Bronchial epithelial cell (primary cell): ENCODE measurements around the gene MLPH. TPM values are rescaled to one million over a fixed set of nuclear protein-coding genes. Genes with fewer than 3 reads are reported as not detected.

Experiments used
- DNase-seq: peaks from one replicate; pipeline ENCODE4 v3.0.0-alpha.2; 2010; ENCODE audit warnings: low read depth
- FAIRE-seq: peaks from 2 replicates; lab custom pipeline; 2011; peaks lifted over from hg19 to GRCh38; lab: Jason Lieb, UNC
- H3K27me3 ChIP-seq: 2 replicates; pipeline ENCODE4 v1.5.1; 2011; ENCODE audit warnings: low read length; ENCODE audit not compliant: control insufficient read depth, insufficient read depth
- H3K36me3 ChIP-seq: 2 replicates; pipeline ENCODE4 v1.5.1; 2011; ENCODE audit warnings: low read length; ENCODE audit not compliant: control insufficient read depth, insufficient read depth
- H3K4me3 ChIP-seq: 2 replicates; pipeline ENCODE4 v1.5.1; 2011; ENCODE audit warnings: mild to moderate bottlenecking, low read depth, low read length, control low read depth
- total RNA-seq: library from RNA; depleted of rRNA; stranded (reverse); fragments of >200 nt; gene quantifications from 2 replicates; pipeline ENCODE4 v1.2.1, GENCODE V29; 2014
- TF ChIP-seq, protein P1 (sequence below): IDR thresholded peaks from 2 replicates; pipeline ENCODE4 v1.5.1; 2011; ENCODE audit warnings: mild to moderate bottlenecking, moderate library complexity, low read length, control low read depth, inconsistent platforms; ENCODE audit not compliant: insufficient read depth, severe bottlenecking

MLPH gene
- total RNA-seq, 1 donor from 2014 or later = 6.6 TPM

DNA sequence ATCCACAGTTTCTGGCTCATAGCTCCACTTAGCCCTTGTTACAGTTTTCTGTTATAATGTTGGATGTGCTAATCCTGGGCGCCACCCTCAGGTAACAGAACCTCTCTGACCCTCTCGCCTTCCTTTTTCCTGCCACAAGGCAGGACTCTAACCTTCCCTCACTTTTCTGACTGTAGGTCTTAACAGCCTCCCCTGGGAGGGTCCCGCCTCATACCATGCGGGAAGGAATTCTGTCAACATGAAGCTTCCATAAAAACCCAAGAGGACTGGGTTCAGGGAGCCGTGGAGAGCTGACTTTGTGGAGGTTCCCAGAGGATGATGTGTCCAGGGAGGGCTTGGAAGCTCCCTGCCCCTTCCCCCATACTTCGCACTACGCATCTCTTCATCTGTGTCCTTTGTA is 115.4 kb downstream of the MLPH start:
- H3K27me3 ChIP-seq = no peaks in the 10 kb centered on the region
- TF ChIP-seq, protein P1, sequence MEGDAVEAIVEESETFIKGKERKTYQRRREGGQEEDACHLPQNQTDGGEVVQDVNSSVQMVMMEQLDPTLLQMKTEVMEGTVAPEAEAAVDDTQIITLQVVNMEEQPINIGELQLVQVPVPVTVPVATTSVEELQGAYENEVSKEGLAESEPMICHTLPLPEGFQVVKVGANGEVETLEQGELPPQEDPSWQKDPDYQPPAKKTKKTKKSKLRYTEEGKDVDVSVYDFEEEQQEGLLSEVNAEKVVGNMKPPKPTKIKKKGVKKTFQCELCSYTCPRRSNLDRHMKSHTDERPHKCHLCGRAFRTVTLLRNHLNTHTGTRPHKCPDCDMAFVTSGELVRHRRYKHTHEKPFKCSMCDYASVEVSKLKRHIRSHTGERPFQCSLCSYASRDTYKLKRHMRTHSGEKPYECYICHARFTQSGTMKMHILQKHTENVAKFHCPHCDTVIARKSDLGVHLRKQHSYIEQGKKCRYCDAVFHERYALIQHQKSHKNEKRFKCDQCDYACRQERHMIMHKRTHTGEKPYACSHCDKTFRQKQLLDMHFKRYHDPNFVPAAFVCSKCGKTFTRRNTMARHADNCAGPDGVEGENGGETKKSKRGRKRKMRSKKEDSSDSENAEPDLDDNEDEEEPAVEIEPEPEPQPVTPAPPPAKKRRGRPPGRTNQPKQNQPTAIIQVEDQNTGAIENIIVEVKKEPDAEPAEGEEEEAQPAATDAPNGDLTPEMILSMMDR = no peak
- no peak for FAIRE-seq

DNA sequence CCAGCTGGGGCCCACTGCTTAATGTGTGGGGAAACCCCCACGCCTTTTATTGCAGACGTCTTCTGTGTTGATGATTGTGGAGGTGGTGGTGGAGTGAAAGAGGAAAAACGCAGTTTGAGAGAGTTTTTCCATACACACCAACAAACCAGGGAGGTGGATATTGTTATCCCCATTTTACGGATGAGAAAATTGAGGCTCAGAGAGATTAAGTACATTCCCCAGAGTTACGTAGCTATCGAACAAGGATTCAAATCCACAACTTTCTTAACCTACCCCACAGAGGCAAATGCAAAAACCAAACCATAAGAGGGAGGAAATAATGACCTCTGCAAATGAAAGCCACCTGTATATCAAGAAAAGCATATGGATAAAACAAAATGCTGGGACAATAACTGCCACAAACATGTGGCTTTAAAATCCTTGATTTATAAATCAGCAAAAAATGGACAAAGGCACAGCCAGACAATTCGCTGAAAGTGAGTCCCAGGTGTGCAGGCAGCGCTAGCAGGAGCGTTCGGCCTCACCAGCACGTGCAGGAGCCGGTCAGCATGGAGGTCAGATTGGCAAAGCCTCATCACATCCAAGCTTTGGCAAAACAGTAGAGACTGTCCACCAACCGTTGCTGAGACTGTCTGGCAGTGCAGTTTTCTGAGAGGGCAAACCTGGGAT is 116.1 kb downstream of the MLPH start:
- no peaks in the 10 kb centered on the region for H3K27me3 ChIP-seq
- H3K36me3 ChIP-seq = no peaks in the 10 kb centered on the region
- TF ChIP-seq, protein P1 = no peak
- DNase-seq = no peak
- no peak overlapping the region for H3K4me3 ChIP-seq
- FAIRE-seq = no peak

More for the DNA sequence above, 115.4 kb downstream of the MLPH start:
- no peak overlapping the region for H3K4me3 ChIP-seq
- DNase-seq = no peak
- H3K36me3 ChIP-seq = no peaks in the 10 kb centered on the region

DNA sequence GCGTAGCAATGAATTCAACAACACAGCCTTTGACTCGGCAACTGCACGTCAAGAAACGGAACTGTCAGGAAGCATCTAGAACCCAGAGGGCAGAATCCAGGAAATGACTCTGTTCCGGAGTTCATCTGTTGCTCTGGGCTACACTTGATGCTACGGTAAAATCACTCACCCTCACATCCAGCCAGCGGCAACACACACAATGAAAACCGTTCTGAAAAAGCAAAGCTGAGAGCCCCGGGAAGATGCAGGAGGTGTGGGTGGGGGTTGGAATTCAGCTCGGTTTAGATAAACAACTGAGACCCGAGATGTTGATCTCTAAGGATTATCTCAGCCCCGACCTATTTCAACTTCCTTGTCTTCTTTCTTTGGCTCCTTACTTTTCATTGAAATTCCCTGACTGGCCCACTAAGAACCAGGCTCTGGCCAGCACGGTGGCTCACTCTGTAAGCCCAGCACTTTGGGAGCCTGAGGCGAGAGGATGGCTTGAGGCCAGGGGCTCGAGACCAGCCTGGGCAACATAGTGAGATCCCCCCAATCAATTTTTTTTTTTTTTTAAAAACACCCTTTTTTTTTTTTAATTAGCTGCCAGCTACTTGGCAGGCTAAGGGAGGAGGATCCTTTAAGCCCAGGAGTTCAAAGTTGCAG is 116.8 kb downstream of the MLPH start:
- DNase-seq (peak; percentile 29), FAIRE-seq (no peak)
- Histone ChIP-seq H3K36me3 (no peaks in the 10 kb centered on the region), H3K4me3 (no peak overlapping the region), H3K27me3 (no peaks in the 10 kb centered on the region)
- TF ChIP-seq, protein P1 = no peak

DNA sequence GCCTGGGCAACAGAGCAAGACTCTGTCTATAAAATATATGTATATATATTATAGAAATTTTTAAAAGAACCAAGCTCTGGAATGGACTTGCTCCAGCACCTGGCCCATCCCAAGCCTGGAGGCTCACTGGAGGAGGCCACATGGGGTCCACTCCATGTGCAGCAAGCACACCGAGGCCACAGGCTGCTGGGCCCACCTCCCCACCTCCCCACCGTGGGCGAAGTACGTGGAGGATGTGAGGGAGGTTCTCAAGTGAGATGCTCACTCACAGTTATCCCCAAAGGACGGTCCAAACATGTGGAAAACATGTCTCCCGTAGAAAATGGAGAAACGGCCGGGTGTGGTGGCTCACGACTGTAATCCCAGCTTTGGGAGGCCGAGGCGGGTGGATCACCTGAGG is 117.3 kb downstream of the MLPH start:
- no peak overlapping the region for H3K4me3 ChIP-seq
- no peaks in the 10 kb centered on the region for H3K36me3 ChIP-seq
- DNase-seq (no peak), FAIRE-seq (no peak)
- TF ChIP-seq, protein P1 = no peak
- no peaks in the 10 kb centered on the region for H3K27me3 ChIP-seq

Other genes starting within 250 kb of the MLPH start
- gene COL6A3, start 73.1 kb upstream of the MLPH start, total RNA-seq = 0.64 and 16.6 TPM in 2 replicates
- not detected in 2 replicates for gene PRLH, start 79.3 kb downstream of the MLPH start, total RNA-seq
- gene RAB17, start 103.5 kb downstream of the MLPH start, total RNA-seq = 1.0 and 2.4 TPM in 2 replicates
- 115 and 183 TPM in 2 replicates for gene LRRFIP1, start 140.3 kb downstream of the MLPH start, total RNA-seq